CD14-positive monocyte (primary cell): Measurements from ENCODE around the gene STYXL2. TPM values are rescaled to one million over a fixed set of nuclear protein-coding genes. Genes with fewer than 3 reads are reported as not detected.

ENCODE experiments used
- DNase-seq, 3 donors: peaks; one replicate each; pipeline ENCODE4 v3.0.0-alpha.2; 2011 to 2022
- H2AFZ ChIP-seq: 2 replicates; pipeline ENCODE4 v1.6.0; 2012; ENCODE audit warnings: mild to moderate bottlenecking, low read depth, low read length, inconsistent platforms; ENCODE audit not compliant: insufficient read depth, poor library complexity, severe bottlenecking
- H3K27ac ChIP-seq, 2 donors: 1 replicate in 1 of 2; 2 replicates in 1 of 2; pipeline ENCODE4 v1.5.1; 2012 to 2013; ENCODE audit warnings: low read length in 2 of 2, control low read depth in 1 of 2, inconsistent platforms in 1 of 2, low read depth in 1 of 2, mild to moderate bottlenecking in 1 of 2
- H3K27me3 ChIP-seq, 2 donors: one replicate each; pipeline versions ENCODE4 v1.6.0 to v1.6.1; 2011 to 2013; ENCODE audit warnings: low read length in 2 of 2; ENCODE audit not compliant: control insufficient read depth in 2 of 2, insufficient read depth in 2 of 2
- H3K36me3 ChIP-seq, 2 donors: replicated peaks in 1 of 2; 1 replicate in 1 of 2; 2 replicates in 1 of 2; pipeline versions ENCODE4 v1.5.1 to v1.6.1; 2012 to 2013; ENCODE audit warnings: low read length in 2 of 2, control low read depth in 1 of 2, inconsistent platforms in 1 of 2, mild to moderate bottlenecking in 1 of 2; ENCODE audit not compliant: insufficient read depth in 2 of 2, control insufficient read depth in 1 of 2
- H3K4me1 ChIP-seq, 2 donors: 1 replicate in 1 of 2; 2 replicates in 1 of 2; pipeline versions ENCODE4 v1.5.1 to v1.6.1; 2012 to 2013; ENCODE audit warnings: low read length in 2 of 2, control low read depth in 1 of 2, inconsistent platforms in 1 of 2, mild to moderate bottlenecking in 1 of 2, moderate library complexity in 1 of 2; ENCODE audit not compliant: insufficient read depth in 2 of 2, control insufficient read depth in 1 of 2
- H3K4me2 ChIP-seq: replicated peaks from 2 replicates; pipeline ENCODE3; 2012; ENCODE audit warnings: low read length, moderate library complexity, mild to moderate bottlenecking; ENCODE audit not compliant: poor library complexity, severe bottlenecking; ENCODE audit errors: extremely low read depth
- H3K4me3 ChIP-seq, 3 experiments: fragments of 200-600 bp in 1 of 3; sonication (generic) in 1 of 3; replicated peaks in 1 of 3; 1 replicate in 2 of 3; 2 replicates in 1 of 3; pipeline ENCODE4 v1.5.1; 2011 to 2013; ENCODE audit warnings: low read length in 3 of 3, mild to moderate bottlenecking in 3 of 3, control low read depth in 2 of 3, low read depth in 2 of 3, inconsistent platforms in 1 of 3, moderate library complexity in 1 of 3
- H3K79me2 ChIP-seq: 2 replicates; pipeline ENCODE4 v1.6.0; 2012; ENCODE audit warnings: mild to moderate bottlenecking, control low read depth, inconsistent platforms, low read length, moderate library complexity; ENCODE audit not compliant: insufficient read depth
- H3K9ac ChIP-seq: 2 replicates; pipeline ENCODE4 v1.6.0; 2017; ENCODE audit warnings: low read length, mild to moderate bottlenecking; ENCODE audit not compliant: insufficient read depth, poor library complexity, severe bottlenecking
- H3K9me3 ChIP-seq, 2 donors: replicated peaks in 1 of 2; 1 replicate in 1 of 2; 2 replicates in 1 of 2; pipeline versions ENCODE4 v1.5.1 to v1.6.1; 2012 to 2013; ENCODE audit warnings: low read length in 2 of 2, control low read depth in 1 of 2; ENCODE audit not compliant: control insufficient read depth in 1 of 2, insufficient read depth in 1 of 2
- H4K20me1 ChIP-seq: 2 replicates; pipeline ENCODE4 v1.6.0; 2012; ENCODE audit warnings: mild to moderate bottlenecking, low read length, control low read depth, moderate library complexity; ENCODE audit not compliant: insufficient read depth
- H3K27ac Mint-ChIP-seq, 7 donors: one replicate each; pipeline ENCODE4 v1.8.0; 2020; ENCODE audit warnings: mild to moderate bottlenecking in 7 of 7, mixed read lengths in 7 of 7, moderate library complexity in 6 of 7, inconsistent platforms in 2 of 7
- H3K27me3 Mint-ChIP-seq, 3 donors: one replicate each; pipeline ENCODE4 v1.8.0; 2021 to 2022; ENCODE audit warnings: low read depth in 3 of 3, mild to moderate bottlenecking in 3 of 3, mixed read lengths in 3 of 3, moderate library complexity in 3 of 3, inconsistent platforms in 1 of 3
- H3K36me3 Mint-ChIP-seq, 2 donors: one replicate each; pipeline ENCODE4 v1.8.0; 2020; ENCODE audit warnings: mixed read lengths in 2 of 2, inconsistent platforms in 1 of 2, mild to moderate bottlenecking in 1 of 2
- H3K4me1 Mint-ChIP-seq: one replicate; pipeline ENCODE4 v1.8.0; 2020; ENCODE audit warnings: mild to moderate bottlenecking, mixed read lengths
- H3K4me3 Mint-ChIP-seq, 2 donors: one replicate each; pipeline ENCODE4 v1.8.0; 2020; ENCODE audit warnings: mild to moderate bottlenecking in 2 of 2, mixed read lengths in 2 of 2, moderate library complexity in 1 of 2
- H3K9me3 Mint-ChIP-seq, 7 donors: one replicate each; pipeline ENCODE4 v1.8.0; 2020 to 2022; ENCODE audit warnings: mixed read lengths in 7 of 7, mild to moderate bottlenecking in 6 of 7, moderate library complexity in 6 of 7, inconsistent platforms in 2 of 7
- WGBS: methylation state at CpG from one replicate; pipeline ENCODE4 v1.1.5; 2013; ENCODE audit warnings: missing lambda C conversion rate; ENCODE audit not compliant: insufficient coverage; 5-methylcytosine and 5-hydroxymethylcytosine counted together
- intact Hi-C, 2 donors: fragments of 100-400 bp; cut with micrococcal nuclease; formaldehyde crosslinking; loops; one replicate each; pipeline versions ENCODE4 v1.15.0 to v1.15.1; 2023
- polyA plus RNA-seq, 3 donors: library from polyadenylated mRNA; depleted of rRNA in 1 of 3; unstranded in 2 of 3; stranded (reverse) in 1 of 3; fragments of 300-500 nt in 2 of 3; fragments of >200 nt in 1 of 3; fragmentation: Illumina TruSeq in 2 of 3; gene quantifications; 1 replicate in 2 of 3; 2 replicates in 1 of 3; pipeline ENCODE4 v1.2.3, GENCODE V29; 2012 to 2021
- TF ChIP-seq, protein P1 (sequence below): fragments of 200-600 bp; IDR thresholded peaks from one replicate; pipeline ENCODE4 v1.8.0; 2022; ENCODE audit warnings: antibody characterized with exemption, mild to moderate bottlenecking

The STYXL2 gene
- polyA plus RNA-seq, 3 donors, result not detected

DNA sequence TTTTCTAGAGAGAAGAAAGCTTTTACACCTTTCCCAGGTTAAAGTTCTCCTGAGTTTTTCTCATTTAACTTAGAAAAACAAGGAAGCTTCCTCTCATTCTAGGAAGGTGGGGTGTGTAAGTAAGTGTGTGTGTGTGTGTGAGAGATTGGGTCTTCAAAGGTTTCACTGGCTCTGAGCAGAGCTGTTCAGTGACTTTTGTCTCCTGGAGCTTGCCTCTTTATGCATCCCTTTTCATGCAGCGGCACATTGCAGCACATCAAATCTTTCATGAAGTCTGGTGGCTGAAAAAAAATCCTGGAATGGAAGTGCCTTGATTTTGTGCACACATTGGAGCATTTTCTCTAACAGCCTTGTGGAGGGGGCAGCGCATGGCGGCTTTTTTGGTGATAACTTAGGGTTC lies 7.1 kb upstream of the STYXL2 start:
- Histone ChIP-seq H3K27me3 (no peaks in the 10 kb centered on the region), H4K20me1 (no peaks in the 10 kb centered on the region), H3K27ac (no peak overlapping the region), H3K4me2 (no peak overlapping the region), H3K4me3 (no peak overlapping the region), H3K9me3 (no peaks in the 10 kb centered on the region), H3K9ac (no peak overlapping the region), H3K79me2 (no peaks in the 10 kb centered on the region), H3K4me1 (peaks cover 24 to 33% of the 10 kb centered on the region in 2 donors), H2AFZ (no peak overlapping the region), H3K36me3 (no peaks in the 10 kb centered on the region)
- WGBS, result 60% methylated on average over 1 of the region's 3 CpGs
- intact Hi-C loops, result no loop called here
- TF ChIP-seq, protein P1, sequence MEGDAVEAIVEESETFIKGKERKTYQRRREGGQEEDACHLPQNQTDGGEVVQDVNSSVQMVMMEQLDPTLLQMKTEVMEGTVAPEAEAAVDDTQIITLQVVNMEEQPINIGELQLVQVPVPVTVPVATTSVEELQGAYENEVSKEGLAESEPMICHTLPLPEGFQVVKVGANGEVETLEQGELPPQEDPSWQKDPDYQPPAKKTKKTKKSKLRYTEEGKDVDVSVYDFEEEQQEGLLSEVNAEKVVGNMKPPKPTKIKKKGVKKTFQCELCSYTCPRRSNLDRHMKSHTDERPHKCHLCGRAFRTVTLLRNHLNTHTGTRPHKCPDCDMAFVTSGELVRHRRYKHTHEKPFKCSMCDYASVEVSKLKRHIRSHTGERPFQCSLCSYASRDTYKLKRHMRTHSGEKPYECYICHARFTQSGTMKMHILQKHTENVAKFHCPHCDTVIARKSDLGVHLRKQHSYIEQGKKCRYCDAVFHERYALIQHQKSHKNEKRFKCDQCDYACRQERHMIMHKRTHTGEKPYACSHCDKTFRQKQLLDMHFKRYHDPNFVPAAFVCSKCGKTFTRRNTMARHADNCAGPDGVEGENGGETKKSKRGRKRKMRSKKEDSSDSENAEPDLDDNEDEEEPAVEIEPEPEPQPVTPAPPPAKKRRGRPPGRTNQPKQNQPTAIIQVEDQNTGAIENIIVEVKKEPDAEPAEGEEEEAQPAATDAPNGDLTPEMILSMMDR, result no peak
- Mint-ChIP-seq H3K4me1 (peaks cover 21% of the 10 kb centered on the region), H3K27me3 (peaks cover 0 to 4% (median 3%) of the 10 kb centered on the region in 3 donors), H3K9me3 (peaks cover 0 to 3% (median 0%) of the 10 kb centered on the region in 7 donors), H3K27ac (no peak overlapping the region), H3K36me3 (no peaks in the 10 kb centered on the region), H3K4me3 (no peak overlapping the region)
- no peak for DNase-seq

DNA sequence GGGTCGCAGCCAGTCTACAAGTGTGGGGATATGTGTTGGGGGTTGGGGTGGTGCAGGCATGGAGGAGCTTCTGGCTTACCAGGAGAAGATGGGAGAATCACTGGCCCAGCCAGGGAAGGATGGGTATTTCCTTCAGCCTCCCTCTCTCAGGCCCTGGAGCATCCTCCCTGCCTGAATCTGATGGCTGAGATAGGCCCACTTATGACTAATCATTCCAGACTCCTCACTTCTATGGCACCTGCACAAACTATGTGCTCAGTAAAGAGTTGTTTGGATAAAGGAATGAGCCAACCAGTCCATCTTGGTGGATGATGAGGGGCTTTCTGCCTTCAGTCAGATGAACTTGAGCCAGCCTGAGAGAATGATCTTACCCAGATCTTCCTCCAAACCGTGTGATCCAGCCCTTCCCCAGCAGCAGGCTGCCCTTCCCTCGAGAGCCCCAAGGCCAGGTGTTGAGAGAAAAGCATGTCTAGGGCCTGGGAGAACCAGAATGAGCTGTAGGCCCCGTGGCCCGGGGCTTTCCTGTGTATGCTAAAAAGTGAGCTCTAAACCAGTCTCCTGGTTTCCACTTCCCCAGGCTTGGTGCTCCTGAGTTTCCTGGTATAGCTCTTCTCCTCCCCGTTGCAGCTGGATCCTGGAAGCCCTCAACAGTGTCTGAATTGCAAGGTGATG lies 5.0 kb upstream of the STYXL2 start:
- Histone ChIP-seq H4K20me1 (no peaks in the 10 kb centered on the region), H3K27me3 (no peaks in the 10 kb centered on the region), H3K27ac (no peak overlapping the region), H3K4me2 (no peak overlapping the region), H2AFZ (no peak overlapping the region), H3K79me2 (no peaks in the 10 kb centered on the region), H3K4me3 (no peak overlapping the region), H3K9ac (no peak overlapping the region), H3K4me1 (peaks cover 15 to 23% of the 10 kb centered on the region in 2 donors), H3K9me3 (no peaks in the 10 kb centered on the region), H3K36me3 (no peaks in the 10 kb centered on the region)
- Mint-ChIP-seq H3K4me3 (no peak overlapping the region), H3K36me3 (no peaks in the 10 kb centered on the region), H3K27me3 (peaks cover 0 to 4% (median 0%) of the 10 kb centered on the region in 3 donors), H3K4me1 (peaks cover 25% of the 10 kb centered on the region), H3K27ac (peak overlapping the region in 1 of 7 donors; percentile 11), H3K9me3 (no peaks in the 10 kb centered on the region)
- 79% methylated on average over 3 of the region's 6 CpGs for WGBS
- intact Hi-C loops, result no loop called here
- TF ChIP-seq, protein P1, result no peak
- no peak for DNase-seq
